Fibroblast of lung (primary cell): ENCODE results near the gene DLGAP1. TPM values are rescaled to one million over a fixed set of nuclear protein-coding genes. Genes with fewer than 3 reads are reported as not detected.

Experiments used
- DNase-seq, 2 donors: peaks; one replicate each; pipeline versions ENCODE4 v3.0.0 to v3.0.0-alpha.2; 2010; ENCODE audit warnings: low read depth in 2 of 2
- H2AFZ ChIP-seq: 2 replicates; pipeline ENCODE4 v1.5.1; 2012; ENCODE audit warnings: low read length, control low read depth, inconsistent platforms
- H3K27ac ChIP-seq: 2 replicates; pipeline ENCODE4 v1.5.1; 2011; ENCODE audit warnings: low read length, control low read depth; ENCODE audit not compliant: insufficient read depth
- H3K27me3 ChIP-seq: 2 replicates; pipeline ENCODE4 v1.5.1; 2011; ENCODE audit warnings: mild to moderate bottlenecking, low read length; ENCODE audit not compliant: control insufficient read depth, insufficient read depth
- H3K36me3 ChIP-seq: 2 replicates; pipeline ENCODE4 v1.5.1; 2011; ENCODE audit warnings: low read length; ENCODE audit not compliant: control insufficient read depth, insufficient read depth
- H3K4me1 ChIP-seq: 2 replicates; pipeline ENCODE4 v1.5.1; 2011; ENCODE audit warnings: low read length; ENCODE audit not compliant: control insufficient read depth, insufficient read depth; ENCODE audit errors: extremely low read depth
- H3K4me2 ChIP-seq: 2 replicates; pipeline ENCODE4 v1.5.1; 2011; ENCODE audit warnings: low read length, control low read depth; ENCODE audit not compliant: insufficient read depth; ENCODE audit errors: extremely low read depth
- H3K4me3 ChIP-seq, 4 experiments: fragments of 200-600 bp in 1 of 4; sonication (generic) in 1 of 4; replicated peaks in 1 of 4; 2 replicates each; pipeline ENCODE4 v1.5.1; 2011 to 2016; ENCODE audit warnings: low read length in 4 of 4, low read depth in 3 of 4, mild to moderate bottlenecking in 3 of 4, control low read depth in 2 of 4, inconsistent platforms in 1 of 4, mixed read lengths in 1 of 4; ENCODE audit not compliant: insufficient read depth in 1 of 4; ENCODE audit errors: control extremely low read depth in 1 of 4
- H3K79me2 ChIP-seq: 2 replicates; pipeline ENCODE4 v1.5.1; 2012; ENCODE audit warnings: mild to moderate bottlenecking, low read length, inconsistent platforms; ENCODE audit not compliant: control insufficient read depth, insufficient read depth
- H3K9ac ChIP-seq: 2 replicates; pipeline ENCODE4 v1.5.1; 2011; ENCODE audit warnings: mild to moderate bottlenecking, low read length, control low read depth; ENCODE audit not compliant: insufficient read depth
- H3K9me3 ChIP-seq: 2 replicates; pipeline ENCODE4 v1.5.1; 2012; ENCODE audit warnings: low read depth, low read length; ENCODE audit not compliant: control insufficient read depth, insufficient read depth
- H4K20me1 ChIP-seq: 2 replicates; pipeline ENCODE4 v1.5.1; 2011; ENCODE audit warnings: low read length; ENCODE audit not compliant: control insufficient read depth, insufficient read depth; ENCODE audit errors: extremely low read depth
- CTCF ChIP-seq, 2 donors: IDR thresholded peaks in 1 of 2; conservative IDR thresholded peaks in 1 of 2; 1 replicate in 1 of 2; 2 replicates in 1 of 2; pipeline ENCODE4 v1.5.1; 2011 to 2012; ENCODE audit warnings: low read length in 2 of 2, control low read depth in 1 of 2, inconsistent platforms in 1 of 2, low read depth in 1 of 2, mild to moderate bottlenecking in 1 of 2
- EZH2 ChIP-seq: IDR thresholded peaks from 2 replicates; pipeline ENCODE4 v1.5.1; 2012; ENCODE audit warnings: low read length, control low read depth, mild to moderate bottlenecking; ENCODE audit errors: missing control alignments
- polyA plus RNA-seq, 2 donors: library from polyadenylated mRNA; depleted of rRNA in 1 of 2; stranded (reverse) in 1 of 2; unstranded in 1 of 2; fragments of >200 nt; gene quantifications; 2 replicates each; pipeline ENCODE4 v1.2.1, GENCODE V29; 2011 to 2012; ENCODE audit warnings: missing spikeins in 1 of 2
- total RNA-seq: library from RNA; depleted of rRNA; stranded (reverse); fragments of >200 nt; gene quantifications from 2 replicates; pipeline ENCODE4 v1.2.1, GENCODE V29; 2014

DLGAP1 gene
- total and polyA plus RNA-seq, 2 donors (not counting 1 experiment from before 2014, with no cell fraction given) = 0.16 to 0.17 TPM

DNA sequence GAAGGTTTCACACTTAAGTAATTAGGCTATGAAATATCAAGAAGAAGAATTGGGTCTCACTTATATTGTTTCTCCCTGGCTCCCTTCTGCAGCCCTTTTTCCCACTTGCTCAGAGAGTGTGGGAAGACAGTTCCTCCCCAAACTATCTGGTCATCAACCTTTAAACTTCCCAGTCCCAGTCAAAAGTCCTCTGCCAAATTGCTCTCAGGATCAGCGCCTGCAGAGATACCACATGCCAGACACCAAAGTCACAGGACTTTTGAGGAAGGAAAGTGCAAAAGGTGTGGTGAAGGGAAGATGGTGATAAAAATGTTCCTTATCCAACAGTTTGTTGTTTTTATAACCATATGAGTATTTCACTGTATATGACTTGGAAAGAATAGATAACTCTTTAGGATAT, 51.3 kb downstream of the DLGAP1 start:
- Histone ChIP-seq H3K4me2 (no peak overlapping the region), H3K27me3 (no peaks in the 10 kb centered on the region), H3K9ac (no peak overlapping the region), H3K27ac (no peak overlapping the region), H3K79me2 (no peaks in the 10 kb centered on the region), H4K20me1 (no peaks in the 10 kb centered on the region), H2AFZ (no peak overlapping the region), H3K4me1 (no peaks in the 10 kb centered on the region), H3K9me3 (no peaks in the 10 kb centered on the region), H3K36me3 (no peaks in the 10 kb centered on the region), H3K4me3 (no peak overlapping the region)
- no peak for DNase-seq
- TF ChIP-seq EZH2 = no peak
- no peak for TF ChIP-seq CTCF (conservative IDR thresholded peaks at IDR 0.05 in 1 of 2, IDR thresholded peaks at IDR 0.05 in 1 of 2; ENCODE audit: low read depth in 1 of 2, low read length in 2 of 2)

DNA sequence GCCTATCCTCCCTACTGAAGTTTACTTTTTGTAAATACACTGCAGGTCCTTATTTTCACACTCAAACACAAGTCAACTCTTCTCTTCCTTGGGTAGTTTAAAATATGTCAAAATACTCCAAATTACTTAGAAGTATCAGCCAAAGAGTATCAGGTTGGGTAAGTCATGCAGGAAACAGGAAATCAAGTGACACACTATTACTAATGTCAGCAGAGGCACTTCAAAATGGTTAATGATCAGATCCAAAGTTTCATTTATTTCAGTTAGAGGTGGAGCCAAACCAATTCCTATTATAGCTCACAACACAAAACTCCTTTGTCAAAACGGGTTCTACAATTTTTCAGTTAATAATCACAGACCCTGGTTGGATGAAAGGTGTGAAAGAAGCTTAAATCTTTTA, 54.2 kb downstream of the DLGAP1 start:
- no peaks in the 10 kb centered on the region for H3K9me3 ChIP-seq
- TF ChIP-seq EZH2 = no peak
- no peak for TF ChIP-seq CTCF (conservative IDR thresholded peaks at IDR 0.05 in 1 of 2, IDR thresholded peaks at IDR 0.05 in 1 of 2; ENCODE audit: low read depth in 1 of 2, low read length in 2 of 2)
- no peak overlapping the region for H3K4me2 ChIP-seq
- H3K9ac ChIP-seq = no peak overlapping the region
- H3K4me3 ChIP-seq = no peak overlapping the region
- no peaks in the 10 kb centered on the region for H3K36me3 ChIP-seq
- H3K79me2 ChIP-seq = no peaks in the 10 kb centered on the region
- no peaks in the 10 kb centered on the region for H4K20me1 ChIP-seq
- no peak overlapping the region for H2AFZ ChIP-seq
- no peak for DNase-seq
- H3K27ac ChIP-seq = no peak overlapping the region
- H3K27me3 ChIP-seq = no peaks in the 10 kb centered on the region
- no peaks in the 10 kb centered on the region for H3K4me1 ChIP-seq

DNA sequence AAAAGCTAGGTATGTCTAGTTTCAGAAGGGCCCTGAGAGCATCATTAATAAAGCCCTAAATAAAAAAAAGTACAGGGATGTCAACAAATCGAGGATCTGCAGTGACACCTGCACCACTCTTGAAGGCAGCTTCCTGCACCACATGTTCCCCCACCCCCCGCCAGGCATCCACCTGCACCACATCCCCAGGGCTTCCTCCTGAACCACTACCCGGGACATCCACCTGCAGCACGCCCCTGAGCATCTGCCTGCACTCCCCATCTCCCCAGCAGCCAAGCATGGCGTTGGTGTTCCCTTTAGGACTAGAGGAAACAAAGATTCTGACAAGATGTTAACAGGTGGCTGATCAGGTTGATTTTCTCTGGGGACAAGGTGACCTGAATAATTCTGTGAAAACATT, 55.2 kb downstream of the DLGAP1 start:
- no peak overlapping the region for H3K4me2 ChIP-seq
- no peak overlapping the region for H3K4me3 ChIP-seq
- no peak for DNase-seq
- no peak overlapping the region for H3K9ac ChIP-seq
- H3K9me3 ChIP-seq = no peaks in the 10 kb centered on the region
- no peaks in the 10 kb centered on the region for H3K27me3 ChIP-seq
- H3K79me2 ChIP-seq = no peaks in the 10 kb centered on the region
- no peaks in the 10 kb centered on the region for H4K20me1 ChIP-seq
- H2AFZ ChIP-seq = no peak overlapping the region
- no peak overlapping the region for H3K27ac ChIP-seq
- no peak for TF ChIP-seq CTCF (conservative IDR thresholded peaks at IDR 0.05 in 1 of 2, IDR thresholded peaks at IDR 0.05 in 1 of 2; ENCODE audit: low read depth in 1 of 2, low read length in 2 of 2)
- TF ChIP-seq EZH2 = no peak
- no peaks in the 10 kb centered on the region for H3K4me1 ChIP-seq
- H3K36me3 ChIP-seq = no peaks in the 10 kb centered on the region
